DOHH2 (cell line): ENCODE measurements around the gene HECTD3.

Source experiments
- H3F3A ChIP-seq: fragments of 200-600 bp; sonication (generic), shearing (Covaris generic); 2 replicates; pipeline ENCODE4 v1.6.0; 2016; ENCODE audit warnings: antibody characterized with exemption, mild to moderate bottlenecking; ENCODE audit not compliant: control insufficient read depth, insufficient read depth
- H3K27ac ChIP-seq: fragments of 200-600 bp; sonication (generic); 2 replicates; pipeline ENCODE4 v1.5.1; 2014; ENCODE audit warnings: low read depth, mild to moderate bottlenecking, low read length, moderate library complexity
- H3K27me3 ChIP-seq: fragments of 200-600 bp; sonication (generic); 2 replicates; pipeline ENCODE4 v1.6.1; 2014; ENCODE audit warnings: mild to moderate bottlenecking, low read length, mixed read lengths; ENCODE audit not compliant: control insufficient read depth
- H3K36me3 ChIP-seq: fragments of 200-600 bp; sonication (generic); 2 replicates; pipeline ENCODE4 v1.6.1; 2014; ENCODE audit warnings: mild to moderate bottlenecking, low read length, moderate library complexity, mixed read lengths; ENCODE audit not compliant: control insufficient read depth
- H3K4me1 ChIP-seq: fragments of 200-600 bp; sonication (generic); 2 replicates; pipeline ENCODE4 v1.6.1; 2014; ENCODE audit warnings: mild to moderate bottlenecking, low read length, mixed read lengths; ENCODE audit not compliant: control insufficient read depth
- H3K4me2 ChIP-seq: fragments of 200-600 bp; sonication (generic); 2 replicates; pipeline ENCODE4 v1.6.0; 2014; ENCODE audit warnings: mild to moderate bottlenecking, low read length, moderate library complexity
- H3K4me3 ChIP-seq: fragments of 200-600 bp; sonication (generic); 2 replicates; pipeline ENCODE4 v1.5.1; 2014; ENCODE audit warnings: mild to moderate bottlenecking, low read length, mixed read lengths
- H3K79me2 ChIP-seq: fragments of 200-600 bp; sonication (generic); 2 replicates; pipeline ENCODE4 v1.6.1; 2014; ENCODE audit warnings: mild to moderate bottlenecking, low read length, mixed read lengths; ENCODE audit not compliant: control insufficient read depth
- H3K9me2 ChIP-seq: fragments of 200-600 bp; sonication (generic); replicated peaks from 2 replicates; pipeline ENCODE4 v1.6.1; 2014; ENCODE audit warnings: mild to moderate bottlenecking, low read length, mixed read lengths; ENCODE audit not compliant: control insufficient read depth
- H3K9me3 ChIP-seq: fragments of 200-600 bp; sonication (generic); 2 replicates; pipeline ENCODE4 v1.6.1; 2014; ENCODE audit warnings: antibody characterized with exemption, low read length, mixed read lengths; ENCODE audit not compliant: control insufficient read depth, insufficient read depth
- H4K20me1 ChIP-seq: fragments of 200-600 bp; sonication (generic); 2 replicates; pipeline ENCODE4 v1.6.0; 2014; ENCODE audit warnings: low read depth, mild to moderate bottlenecking, antibody characterized with exemption, low read length, moderate library complexity; ENCODE audit not compliant: control insufficient read depth, insufficient read depth
- EZH2phosphoT487 ChIP-seq: fragments of 200-600 bp; sonication (generic); IDR thresholded peaks from 2 replicates; pipeline ENCODE4 v1.6.1; 2017; ENCODE audit warnings: borderline replicate concordance, mild to moderate bottlenecking, antibody characterized with exemption, low read length, moderate library complexity, mixed read lengths
- TF ChIP-seq, protein P1 (sequence below): fragments of 200-600 bp; sonication (generic); IDR thresholded peaks from one replicate; pipeline ENCODE4 v1.5.1; 2014; ENCODE audit warnings: antibody characterized with exemption, mild to moderate bottlenecking, low read depth, low read length; ENCODE audit not compliant: poor library complexity, severe bottlenecking

The HECTD3 gene

DNA sequence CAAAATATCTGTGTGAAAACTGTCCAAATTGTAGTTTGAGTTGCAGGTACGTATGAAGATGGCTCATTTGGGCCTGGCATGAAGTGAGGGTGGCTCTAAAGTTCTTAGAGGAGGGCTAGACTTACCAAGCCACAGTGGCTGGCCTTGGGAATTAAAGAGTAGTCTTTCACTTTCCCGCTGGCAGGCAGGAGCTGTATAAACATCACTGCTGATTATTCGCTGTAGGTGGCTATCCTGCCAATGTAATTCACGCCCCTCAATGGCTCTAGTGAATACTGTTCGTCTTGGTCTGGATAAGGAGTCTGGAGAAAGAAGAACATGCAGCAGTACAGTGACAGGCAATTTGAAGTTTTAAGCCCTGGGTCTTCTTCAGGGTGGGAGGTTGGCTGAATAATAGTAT lies 32.0 kb upstream of the HECTD3 start:
- Histone ChIP-seq H3K4me1 (peaks cover 6% of the 10 kb centered on the region), H3K27me3 (peaks cover 5% of the 10 kb centered on the region; the same call in 1 of the 2 replicates), H3K4me2 (no peak overlapping the region), H3K9me3 (no peaks in the 10 kb centered on the region), H3K9me2 (no peaks in the 10 kb centered on the region), H4K20me1 (no peaks in the 10 kb centered on the region), H3K27ac (no peak overlapping the region), H3K4me3 (no peak overlapping the region), H3K36me3 (no peaks in the 10 kb centered on the region), H3K79me2 (no peaks in the 10 kb centered on the region), H3F3A (no peaks in the 10 kb centered on the region)
- TF ChIP-seq EZH2phosphoT487 = no peak
- TF ChIP-seq, protein P1, sequence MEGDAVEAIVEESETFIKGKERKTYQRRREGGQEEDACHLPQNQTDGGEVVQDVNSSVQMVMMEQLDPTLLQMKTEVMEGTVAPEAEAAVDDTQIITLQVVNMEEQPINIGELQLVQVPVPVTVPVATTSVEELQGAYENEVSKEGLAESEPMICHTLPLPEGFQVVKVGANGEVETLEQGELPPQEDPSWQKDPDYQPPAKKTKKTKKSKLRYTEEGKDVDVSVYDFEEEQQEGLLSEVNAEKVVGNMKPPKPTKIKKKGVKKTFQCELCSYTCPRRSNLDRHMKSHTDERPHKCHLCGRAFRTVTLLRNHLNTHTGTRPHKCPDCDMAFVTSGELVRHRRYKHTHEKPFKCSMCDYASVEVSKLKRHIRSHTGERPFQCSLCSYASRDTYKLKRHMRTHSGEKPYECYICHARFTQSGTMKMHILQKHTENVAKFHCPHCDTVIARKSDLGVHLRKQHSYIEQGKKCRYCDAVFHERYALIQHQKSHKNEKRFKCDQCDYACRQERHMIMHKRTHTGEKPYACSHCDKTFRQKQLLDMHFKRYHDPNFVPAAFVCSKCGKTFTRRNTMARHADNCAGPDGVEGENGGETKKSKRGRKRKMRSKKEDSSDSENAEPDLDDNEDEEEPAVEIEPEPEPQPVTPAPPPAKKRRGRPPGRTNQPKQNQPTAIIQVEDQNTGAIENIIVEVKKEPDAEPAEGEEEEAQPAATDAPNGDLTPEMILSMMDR = no peak

DNA sequence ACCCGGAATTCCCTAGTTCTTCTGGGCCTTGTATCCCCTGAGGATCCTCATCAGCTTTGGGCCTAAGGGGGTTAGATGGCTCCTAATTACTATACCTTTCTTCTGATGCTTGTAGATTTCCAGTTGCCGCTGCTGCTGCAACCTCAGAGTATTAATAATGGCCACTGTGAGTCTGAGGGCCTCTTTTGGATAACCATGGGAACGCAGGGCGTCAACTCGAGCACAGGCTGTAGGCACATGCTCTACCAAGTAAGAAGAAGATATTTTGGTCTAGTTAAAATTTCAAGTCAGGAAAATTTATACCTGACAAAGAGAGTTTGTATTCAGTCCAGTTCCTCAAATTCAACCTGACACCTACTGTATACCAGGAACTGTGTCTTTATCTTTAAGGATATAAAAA lies 29.2 kb upstream of the HECTD3 start:
- H3K4me3 ChIP-seq = no peak overlapping the region
- no peaks in the 10 kb centered on the region for H3K9me2 ChIP-seq
- H3K4me2 ChIP-seq = no peak overlapping the region
- no peaks in the 10 kb centered on the region for H3K4me1 ChIP-seq
- H3K27me3 ChIP-seq = no peaks in the 10 kb centered on the region
- H3K79me2 ChIP-seq = no peaks in the 10 kb centered on the region
- TF ChIP-seq, protein P1 = no peak
- TF ChIP-seq EZH2phosphoT487 = no peak
- H3K36me3 ChIP-seq = no peaks in the 10 kb centered on the region
- no peaks in the 10 kb centered on the region for H3K9me3 ChIP-seq
- no peaks in the 10 kb centered on the region for H4K20me1 ChIP-seq
- no peak overlapping the region for H3K27ac ChIP-seq
- H3F3A ChIP-seq = no peaks in the 10 kb centered on the region

DNA sequence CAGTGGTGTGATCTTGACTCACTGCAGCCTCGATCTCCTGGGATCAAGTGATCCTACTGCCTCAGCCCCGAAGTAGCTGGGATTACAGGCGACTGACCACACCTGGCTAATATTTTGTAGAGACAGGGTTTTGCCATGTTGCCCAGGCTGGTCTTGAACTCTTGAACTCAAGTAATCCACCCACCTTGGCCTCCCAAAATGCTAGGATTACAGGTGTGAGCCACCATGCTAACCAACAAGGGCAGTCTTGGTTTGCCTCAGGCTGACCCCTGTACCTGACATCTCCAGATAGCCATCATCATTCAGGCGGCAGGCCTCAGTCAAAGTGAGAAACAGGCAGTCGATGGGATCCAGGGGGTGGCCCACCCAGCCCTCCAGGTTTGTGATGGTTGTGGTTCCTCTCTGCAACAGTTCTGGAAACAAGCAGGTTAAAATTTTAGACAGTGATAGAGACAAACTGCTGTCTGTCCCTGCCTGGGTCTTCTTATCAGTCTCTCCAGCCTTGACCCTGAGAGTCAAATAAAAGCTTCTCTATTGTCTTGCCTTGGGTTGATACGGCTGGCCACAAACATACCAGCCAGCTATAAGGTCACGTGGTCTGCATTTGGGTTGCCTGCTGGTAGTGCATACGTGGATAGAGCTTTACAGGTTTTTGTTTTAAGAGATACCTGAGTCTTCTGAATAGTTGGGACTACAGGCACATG lies 27.7 kb upstream of the HECTD3 start:
- Histone ChIP-seq H3K4me2 (no peak overlapping the region), H3K79me2 (no peaks in the 10 kb centered on the region), H3K27ac (no peak overlapping the region), H3K4me1 (no peaks in the 10 kb centered on the region), H3K36me3 (no peaks in the 10 kb centered on the region), H3K4me3 (no peak overlapping the region), H3F3A (no peaks in the 10 kb centered on the region), H3K9me3 (no peaks in the 10 kb centered on the region), H4K20me1 (no peaks in the 10 kb centered on the region), H3K27me3 (no peaks in the 10 kb centered on the region), H3K9me2 (no peaks in the 10 kb centered on the region)
- TF ChIP-seq EZH2phosphoT487 = no peak
- TF ChIP-seq, protein P1 = no peak
